ENCODE results near the gene DCANP1.
A peak's percentile ranks its signal among the peaks of the same experiment; 100 is the strongest.

The DCANP1 gene

DNA sequence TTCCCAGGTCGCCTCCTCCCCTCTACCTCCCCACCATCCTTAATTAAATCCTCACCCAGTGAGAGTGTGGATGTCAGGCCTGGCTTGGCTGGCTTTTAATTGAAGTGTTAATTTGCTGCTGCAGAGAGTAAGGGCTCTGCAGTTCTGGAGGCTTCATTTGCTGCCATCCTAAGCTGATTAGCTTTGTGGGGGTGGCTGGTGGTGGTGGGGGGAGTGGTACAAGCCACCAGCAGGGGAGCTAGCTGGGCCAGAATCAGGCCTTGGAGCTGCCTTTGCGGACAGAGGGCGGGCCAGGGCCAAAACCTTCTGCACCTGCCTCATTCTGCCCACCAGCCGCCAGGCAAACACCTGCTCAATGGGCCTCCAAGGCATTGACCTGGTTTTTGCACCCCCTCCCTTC is 31.8 kb upstream of the DCANP1 start:
- DNase-seq: no peak

GRCh38 chr5:135477613-135478066 is 30.5 kb upstream of the DCANP1 start:
- no peak for DNase-seq

DNA sequence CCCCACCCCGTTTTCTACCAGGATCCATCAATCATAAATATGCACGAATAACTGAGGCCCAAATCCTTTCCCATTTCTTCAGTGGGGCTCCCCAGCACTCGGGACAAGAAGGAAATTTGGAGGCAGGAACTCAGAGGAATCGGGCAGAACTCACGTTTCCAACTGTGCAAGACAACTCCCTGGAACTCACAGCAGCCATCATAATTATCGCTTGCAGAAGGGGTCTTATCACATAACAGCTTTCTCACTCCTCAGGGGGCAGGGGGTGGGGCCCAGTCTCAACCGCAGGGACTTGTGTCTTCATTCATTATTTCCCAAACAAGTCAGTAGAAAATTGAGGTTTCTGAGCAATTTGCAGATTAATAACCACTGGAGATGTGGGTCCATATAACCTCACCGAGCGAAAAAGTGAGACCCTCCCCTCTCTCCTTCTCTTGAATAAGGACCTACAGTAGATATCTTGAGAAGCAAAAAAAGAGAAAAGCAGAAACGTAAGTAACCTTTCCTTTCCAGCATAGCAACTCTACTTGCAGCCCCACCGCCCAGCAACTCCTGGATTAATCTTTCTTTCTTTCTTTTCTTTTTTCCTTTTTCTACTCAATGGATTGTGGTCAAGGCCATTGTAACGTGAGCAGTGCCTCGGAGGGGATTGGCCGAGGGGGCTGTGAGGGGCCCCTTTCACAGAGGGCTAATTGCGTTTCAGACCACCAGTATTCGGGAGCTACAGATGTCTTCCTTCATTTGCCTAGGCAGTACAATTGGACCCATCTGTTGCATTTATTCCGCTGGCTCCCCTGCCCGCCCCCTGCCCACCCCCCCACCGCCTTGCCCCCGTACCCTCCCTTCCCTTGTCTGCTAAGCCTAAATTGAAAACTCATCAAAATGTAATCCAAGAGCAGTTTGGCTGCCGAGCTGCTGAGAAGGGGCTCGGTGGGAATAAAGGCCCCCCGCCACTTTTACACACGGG is 29.8 kb upstream of the DCANP1 start:
- no peak for DNase-seq

- no peak for DNase-seq
These were observed 27.0 kb upstream of the DCANP1 start for GRCh38 chr5:135473956-135474670.

GRCh38 chr5:135472141-135472540 is 25.0 kb upstream of the DCANP1 start:
- no peak for DNase-seq

- no peak for DNase-seq
These were observed 24.6 kb upstream of the DCANP1 start for GRCh38 chr5:135471726-135472125.

DNA sequence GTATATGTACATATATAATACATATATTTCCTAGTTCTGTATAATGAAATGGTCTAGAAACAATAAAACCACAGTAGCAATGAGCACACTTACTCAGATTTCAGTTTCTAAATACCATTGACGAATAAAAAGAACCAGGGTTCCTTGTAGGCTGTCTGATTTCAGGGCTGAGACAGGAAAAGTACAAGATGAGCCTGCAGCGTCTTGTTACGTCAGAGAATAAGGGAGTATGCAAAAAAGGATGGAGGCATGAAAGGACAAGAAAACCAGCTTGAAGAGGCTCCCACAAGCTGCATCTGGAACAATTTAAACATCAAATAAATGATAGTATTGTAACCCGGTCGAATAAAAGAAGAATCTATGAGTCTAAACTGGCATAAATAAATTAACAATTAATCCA is 22.8 kb upstream of the DCANP1 start:
- DNase-seq: no peak

GRCh38 chr5:135468541-135468940 is 21.4 kb upstream of the DCANP1 start:
- DNase-seq: no peak

DNA sequence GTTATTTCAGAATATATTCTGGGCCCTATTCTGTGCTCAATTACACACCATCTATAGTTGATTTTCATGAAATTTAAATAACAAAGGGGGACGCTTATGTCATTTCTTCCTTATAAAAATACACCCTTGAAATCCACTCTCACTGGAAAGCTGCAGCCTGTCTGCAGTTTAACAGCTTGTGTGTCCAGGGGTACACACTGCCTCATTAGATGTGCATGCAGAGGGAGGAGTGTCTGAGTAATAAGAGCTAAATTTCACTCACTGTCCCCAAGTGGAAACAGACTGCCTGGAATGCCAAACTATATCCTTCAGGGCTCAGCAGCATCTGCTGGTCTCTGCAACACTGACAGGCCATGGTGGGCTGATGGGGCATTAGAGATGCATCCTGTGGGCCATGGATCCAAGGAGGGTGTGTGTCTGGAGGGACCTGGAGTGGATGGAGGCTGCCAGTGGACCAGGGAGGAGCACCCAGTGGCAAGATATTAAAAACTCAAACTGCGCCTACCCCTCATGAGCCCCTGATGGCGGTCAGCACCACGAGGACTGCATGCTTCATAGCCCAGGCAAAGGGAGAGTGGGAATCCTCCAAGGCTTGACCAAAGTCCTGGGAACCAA is 20.8 kb upstream of the DCANP1 start:
- no peak for DNase-seq

GRCh38 chr5:135467051-135467625 is 20.0 kb upstream of the DCANP1 start:
- no peak for DNase-seq

GRCh38 chr5:135466178-135467050 is 19.3 kb upstream of the DCANP1 start:
- peak; percentile 77 for DNase-seq

- no peak for DNase-seq
These were observed 18.4 kb upstream of the DCANP1 start for GRCh38 chr5:135465391-135466122.

DNA sequence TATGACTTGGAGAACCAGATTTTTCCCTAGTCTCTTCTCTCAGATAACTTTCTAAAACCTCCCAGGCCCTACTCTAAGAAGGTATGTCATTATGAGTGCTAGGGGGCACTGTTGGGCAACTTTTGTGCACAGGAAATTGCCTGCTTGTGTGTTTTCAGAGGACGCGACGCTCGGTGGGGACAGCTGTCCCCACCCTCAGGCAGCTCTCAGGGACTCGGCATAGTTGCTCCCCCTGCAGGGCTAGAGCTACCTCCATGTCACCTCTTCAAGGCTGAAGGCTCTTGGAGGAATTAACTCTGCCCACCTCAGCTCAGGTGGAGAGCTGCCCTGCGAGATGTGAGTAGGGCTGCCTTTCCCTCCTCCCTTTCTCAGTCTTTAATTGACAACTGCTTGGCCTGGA is 15.2 kb upstream of the DCANP1 start:
- peak; percentile 79 for DNase-seq

DNA sequence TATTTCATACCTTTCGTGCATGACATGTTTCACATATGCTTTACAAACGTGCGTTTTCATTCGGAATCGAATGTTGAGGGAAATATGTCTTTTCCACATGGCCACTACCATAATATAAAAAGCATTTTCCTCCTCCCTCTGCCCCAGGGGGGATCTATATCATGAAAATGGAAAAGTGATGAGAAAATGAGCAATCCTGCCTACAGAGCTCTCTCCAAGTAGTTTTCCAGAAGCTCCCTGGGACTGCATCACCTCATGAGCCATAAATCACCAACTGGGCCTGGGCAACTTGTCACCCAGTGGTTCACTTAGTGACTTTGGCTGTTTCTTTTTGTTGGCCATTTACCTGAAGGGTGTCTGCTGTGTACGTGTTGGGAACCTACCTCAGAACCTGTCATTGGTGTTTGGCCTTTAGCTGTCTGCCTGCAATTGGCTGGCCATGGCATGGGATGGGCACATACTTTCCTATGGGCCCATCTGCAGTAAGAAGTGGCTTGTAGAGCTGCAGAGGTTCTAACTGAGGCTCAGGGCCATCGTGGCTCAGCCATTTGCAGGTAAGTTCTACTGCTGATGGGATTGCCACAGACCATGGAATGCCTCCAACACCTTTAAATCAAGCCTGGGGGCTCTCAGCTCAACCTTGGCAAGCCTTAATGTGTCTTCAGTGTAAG is 14.5 kb upstream of the DCANP1 start:
- no peak for DNase-seq

GRCh38 chr5:135460246-135461033 is 13.3 kb upstream of the DCANP1 start:
- DNase-seq: no peak

DNA sequence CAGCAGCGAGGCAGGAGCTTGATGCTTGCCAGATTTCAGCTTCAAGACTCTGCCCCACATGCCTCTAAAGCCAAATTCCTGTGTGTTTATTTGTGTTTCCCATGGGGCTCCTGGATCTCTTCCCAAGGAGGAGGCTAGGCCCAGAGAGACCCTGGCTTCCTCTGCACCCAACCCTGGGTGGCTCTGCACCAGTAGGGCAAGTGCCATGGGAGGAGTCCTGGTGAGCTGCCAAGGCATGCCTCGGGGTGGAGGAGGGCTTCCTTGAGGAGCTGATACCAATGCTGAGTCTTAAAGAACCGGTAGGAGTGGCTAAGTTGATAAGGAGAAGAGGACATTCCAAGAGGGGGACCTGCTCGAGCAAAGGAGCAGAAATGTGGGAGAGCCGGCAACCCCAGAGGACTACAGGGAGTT is 11.8 kb upstream of the DCANP1 start:
- no peak for DNase-seq

DNA sequence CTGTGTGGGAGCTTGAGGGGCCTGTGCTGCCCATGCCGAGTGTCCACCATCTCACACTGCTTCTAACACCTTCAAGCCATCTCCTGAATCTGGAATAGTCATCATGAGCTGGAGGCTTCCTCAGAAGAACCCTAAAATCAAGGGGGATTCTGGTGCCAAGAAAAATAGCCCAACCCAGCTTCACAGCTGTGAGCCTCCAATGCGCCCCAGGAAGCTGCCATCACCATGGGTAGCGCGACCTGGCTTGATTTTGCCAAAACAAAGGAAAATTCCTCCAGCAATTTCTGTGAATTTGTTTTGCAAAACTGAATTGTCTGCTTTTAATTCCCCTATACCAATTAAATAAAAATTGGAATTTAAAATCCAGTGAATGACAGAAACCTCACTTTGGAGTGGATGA is 11.2 kb upstream of the DCANP1 start:
- DNase-seq: no peak

DNA sequence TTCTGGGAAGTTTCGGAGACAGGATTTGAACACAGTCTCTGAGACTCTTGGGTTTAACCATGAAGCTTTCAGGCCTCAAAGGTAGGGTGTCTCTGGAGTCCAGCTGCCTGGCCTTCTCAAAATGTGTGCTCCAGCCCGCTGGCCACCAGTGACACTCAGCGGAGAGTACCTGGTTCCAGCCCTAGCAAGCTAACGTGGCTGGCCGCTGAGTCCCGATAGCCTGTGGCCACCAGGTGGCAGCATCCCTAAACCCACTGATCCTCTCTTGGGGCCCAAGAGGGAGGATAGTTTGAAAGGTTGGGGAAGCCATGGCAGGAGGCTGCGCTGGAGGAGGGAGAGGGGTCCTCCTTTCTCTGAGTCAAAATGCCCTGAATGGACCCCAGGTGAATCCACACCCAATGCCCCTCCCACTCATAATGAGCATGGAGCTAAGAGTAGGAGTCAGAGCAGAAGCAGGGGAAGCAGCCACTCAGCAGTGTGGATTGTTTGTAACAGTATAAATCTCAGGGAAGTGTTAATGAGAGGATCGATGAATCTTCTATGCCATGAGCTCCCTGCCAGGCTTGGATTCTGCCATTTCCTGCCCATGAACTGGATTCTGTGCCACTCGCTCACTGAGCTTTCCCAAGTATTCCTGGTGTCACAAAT is 10.4 kb upstream of the DCANP1 start:
- DNase-seq: peak; percentile 64
